HepG2 (cell line): Measurements from ENCODE around the gene NOXA1. TPM values are rescaled to one million over a fixed set of nuclear protein-coding genes. Genes with fewer than 3 reads are reported as not detected.

Experiments
- CHD4 ChIP-seq: fragments of 200-600 bp; sonication (generic); IDR thresholded peaks from 2 replicates; pipeline ENCODE4 v1.7.0; 2017; ENCODE audit warnings: mild to moderate bottlenecking, low read length, borderline replicate concordance
- JDP2 ChIP-seq: sonication (generic); formaldehyde crosslinking; IDR thresholded peaks from 2 replicates; pipeline ENCODE4 v1.8.1; 2022; ENCODE audit warnings: missing genetic modification reagents, borderline replicate concordance
- KDM3A ChIP-seq: IDR thresholded peaks from 2 replicates; pipeline ENCODE4 v1.6.1; 2018; ENCODE audit warnings: low read depth, missing compliant biosample characterization
- MXD4 ChIP-seq: IDR thresholded peaks from 2 replicates; pipeline ENCODE4 v1.6.1; 2016; ENCODE audit warnings: mild to moderate bottlenecking, missing biosample characterization, missing genetic modification reagents
- POLR2G ChIP-seq: fragments of 200-400 bp; formaldehyde crosslinking; IDR thresholded peaks from 2 replicates; pipeline ENCODE4 v1.6.1; 2018; ENCODE audit warnings: mild to moderate bottlenecking, low read depth, low read length, moderate library complexity
- SALL1 ChIP-seq: sonication (generic); formaldehyde crosslinking; IDR thresholded peaks from 2 replicates; pipeline ENCODE4 v1.8.0; 2022; ENCODE audit warnings: mild to moderate bottlenecking, missing genetic modification reagents
- TCF12 ChIP-seq, 2 experiments: fragments of 450-650 bp in 1 of 2; sonication (generic) in 1 of 2; formaldehyde crosslinking in 1 of 2; IDR thresholded peaks; 2 replicates each; pipeline versions ENCODE4 v1.6.1 to v1.8.0; 2017 to 2022; ENCODE audit warnings: antibody characterized with exemption in 1 of 2, mild to moderate bottlenecking in 1 of 2, missing genetic modification reagents in 1 of 2, moderate library complexity in 1 of 2
- ZNF431 ChIP-seq: sonication (generic); formaldehyde crosslinking; IDR thresholded peaks from 2 replicates; pipeline ENCODE4 v1.9.0; 2022; ENCODE audit warnings: missing genetic modification reagents, low read depth, mild to moderate bottlenecking, borderline replicate concordance
- ZNF572 ChIP-seq: sonication (generic); formaldehyde crosslinking; IDR thresholded peaks from 2 replicates; pipeline ENCODE4 v1.5.1; 2020; ENCODE audit warnings: mild to moderate bottlenecking, missing genetic modification reagents
- ZNF75D ChIP-seq: sonication (generic); formaldehyde crosslinking; IDR thresholded peaks from 2 replicates; pipeline ENCODE4 v1.8.1; 2023; ENCODE audit warnings: missing genetic modification reagents, mild to moderate bottlenecking, borderline replicate concordance
- ZNF775 ChIP-seq: sonication (generic); formaldehyde crosslinking; IDR thresholded peaks from 2 replicates; pipeline ENCODE4 v1.4.0; 2020; ENCODE audit warnings: missing genetic modification reagents, mild to moderate bottlenecking, moderate library complexity, borderline replicate concordance
- ZNF777 ChIP-seq: sonication (generic); formaldehyde crosslinking; IDR thresholded peaks from 2 replicates; pipeline ENCODE4 v1.4.0; 2020; ENCODE audit warnings: missing genetic modification reagents
- polyA plus RNA-seq, 8 experiments: library from polyadenylated mRNA; depleted of rRNA in 3 of 8; stranded (reverse) in 7 of 8; unstranded in 1 of 8; fragments of >200 nt; fragmentation: Illumina TruSeq in 4 of 8; extraction: Trizol in 4 of 8; gene quantifications; 2 replicates each; pipeline versions ENCODE4 v1.2.1 to v1.2.3, GENCODE V29; 2011 to 2016; ENCODE audit warnings: low read depth in 4 of 8, missing spikeins in 1 of 8, mixed read lengths in 1 of 8; ENCODE audit not compliant: insufficient read depth in 1 of 8
- total RNA-seq, 5 experiments: library from RNA; depleted of rRNA; stranded (reverse); fragments of >200 nt; fragmentation: Illumina TruSeq; extraction: Trizol; gene quantifications; 2 replicates each; pipeline ENCODE4 v1.2.3, GENCODE V29; 2016; ENCODE audit warnings: low read depth in 1 of 5
- TF ChIP-seq, protein P1 (sequence below): sonication (generic); formaldehyde crosslinking; IDR thresholded peaks from 2 replicates; pipeline ENCODE4 v1.4.0; 2020; ENCODE audit warnings: mild to moderate bottlenecking, missing genetic modification reagents
- TF ChIP-seq, protein P2 (sequence below): sonication (generic); formaldehyde crosslinking; IDR thresholded peaks from 2 replicates; pipeline ENCODE4 v1.5.0; 2020; ENCODE audit warnings: missing genetic modification reagents
- TF ChIP-seq, protein P3 (sequence below): sonication (generic); formaldehyde crosslinking; IDR thresholded peaks from 2 replicates; pipeline ENCODE4 v1.9.0; 2021; ENCODE audit warnings: missing genetic modification reagents, borderline replicate concordance

NOXA1 gene
- total and polyA plus RNA-seq, 2 of the 13 experiments (the other 11 are each of a cell fraction or from before 2014, with no cell fraction given) = 0.78 to 1.2 TPM

DNA sequence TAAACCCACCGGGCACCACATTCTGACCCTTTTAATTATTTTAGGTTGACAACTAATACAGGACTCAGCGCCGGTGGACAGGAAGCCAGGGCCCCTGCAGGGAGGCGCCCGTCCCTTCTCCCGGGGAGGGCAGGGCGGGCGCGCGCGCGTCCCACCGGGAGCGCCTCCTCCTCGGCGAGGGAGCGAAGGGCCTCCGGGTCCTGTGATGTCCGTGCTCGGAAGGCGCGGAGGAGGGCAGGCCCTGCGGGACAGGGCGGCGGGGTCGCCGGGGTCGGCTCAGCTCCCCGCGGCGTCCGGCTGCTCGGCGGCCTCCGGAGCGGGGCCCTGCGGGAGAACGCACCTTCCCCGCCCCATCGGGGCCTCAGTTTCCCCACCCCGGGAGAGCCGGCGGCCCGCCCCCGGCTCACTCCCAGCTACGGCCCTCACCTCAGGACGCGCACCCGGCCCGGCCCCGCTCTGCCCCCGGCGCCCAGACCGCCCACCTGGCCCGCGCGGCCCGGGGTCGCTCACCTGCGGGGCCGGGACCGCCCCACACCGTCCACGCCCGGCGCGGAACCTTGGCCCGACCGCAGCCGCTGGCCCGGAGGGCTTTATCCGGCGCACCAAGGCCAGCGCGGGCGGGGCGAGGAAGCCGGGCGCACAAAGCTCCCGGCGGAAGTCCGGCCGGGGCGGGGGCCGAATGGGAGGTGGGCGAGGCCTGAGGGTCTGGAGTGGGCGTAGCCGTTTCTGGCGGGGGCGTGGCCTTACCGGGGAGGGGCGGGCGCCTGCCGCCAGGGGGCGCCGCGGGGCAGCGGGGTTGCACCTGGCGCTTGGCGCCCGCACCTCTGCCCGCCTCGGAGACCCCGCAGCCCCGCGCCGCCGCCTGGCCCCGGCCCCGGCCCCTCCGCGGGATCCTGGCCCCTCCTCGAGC is at the start of gene NOXA1, which contains the start of gene EXD3 (continued):
- TF ChIP-seq, protein P1, sequence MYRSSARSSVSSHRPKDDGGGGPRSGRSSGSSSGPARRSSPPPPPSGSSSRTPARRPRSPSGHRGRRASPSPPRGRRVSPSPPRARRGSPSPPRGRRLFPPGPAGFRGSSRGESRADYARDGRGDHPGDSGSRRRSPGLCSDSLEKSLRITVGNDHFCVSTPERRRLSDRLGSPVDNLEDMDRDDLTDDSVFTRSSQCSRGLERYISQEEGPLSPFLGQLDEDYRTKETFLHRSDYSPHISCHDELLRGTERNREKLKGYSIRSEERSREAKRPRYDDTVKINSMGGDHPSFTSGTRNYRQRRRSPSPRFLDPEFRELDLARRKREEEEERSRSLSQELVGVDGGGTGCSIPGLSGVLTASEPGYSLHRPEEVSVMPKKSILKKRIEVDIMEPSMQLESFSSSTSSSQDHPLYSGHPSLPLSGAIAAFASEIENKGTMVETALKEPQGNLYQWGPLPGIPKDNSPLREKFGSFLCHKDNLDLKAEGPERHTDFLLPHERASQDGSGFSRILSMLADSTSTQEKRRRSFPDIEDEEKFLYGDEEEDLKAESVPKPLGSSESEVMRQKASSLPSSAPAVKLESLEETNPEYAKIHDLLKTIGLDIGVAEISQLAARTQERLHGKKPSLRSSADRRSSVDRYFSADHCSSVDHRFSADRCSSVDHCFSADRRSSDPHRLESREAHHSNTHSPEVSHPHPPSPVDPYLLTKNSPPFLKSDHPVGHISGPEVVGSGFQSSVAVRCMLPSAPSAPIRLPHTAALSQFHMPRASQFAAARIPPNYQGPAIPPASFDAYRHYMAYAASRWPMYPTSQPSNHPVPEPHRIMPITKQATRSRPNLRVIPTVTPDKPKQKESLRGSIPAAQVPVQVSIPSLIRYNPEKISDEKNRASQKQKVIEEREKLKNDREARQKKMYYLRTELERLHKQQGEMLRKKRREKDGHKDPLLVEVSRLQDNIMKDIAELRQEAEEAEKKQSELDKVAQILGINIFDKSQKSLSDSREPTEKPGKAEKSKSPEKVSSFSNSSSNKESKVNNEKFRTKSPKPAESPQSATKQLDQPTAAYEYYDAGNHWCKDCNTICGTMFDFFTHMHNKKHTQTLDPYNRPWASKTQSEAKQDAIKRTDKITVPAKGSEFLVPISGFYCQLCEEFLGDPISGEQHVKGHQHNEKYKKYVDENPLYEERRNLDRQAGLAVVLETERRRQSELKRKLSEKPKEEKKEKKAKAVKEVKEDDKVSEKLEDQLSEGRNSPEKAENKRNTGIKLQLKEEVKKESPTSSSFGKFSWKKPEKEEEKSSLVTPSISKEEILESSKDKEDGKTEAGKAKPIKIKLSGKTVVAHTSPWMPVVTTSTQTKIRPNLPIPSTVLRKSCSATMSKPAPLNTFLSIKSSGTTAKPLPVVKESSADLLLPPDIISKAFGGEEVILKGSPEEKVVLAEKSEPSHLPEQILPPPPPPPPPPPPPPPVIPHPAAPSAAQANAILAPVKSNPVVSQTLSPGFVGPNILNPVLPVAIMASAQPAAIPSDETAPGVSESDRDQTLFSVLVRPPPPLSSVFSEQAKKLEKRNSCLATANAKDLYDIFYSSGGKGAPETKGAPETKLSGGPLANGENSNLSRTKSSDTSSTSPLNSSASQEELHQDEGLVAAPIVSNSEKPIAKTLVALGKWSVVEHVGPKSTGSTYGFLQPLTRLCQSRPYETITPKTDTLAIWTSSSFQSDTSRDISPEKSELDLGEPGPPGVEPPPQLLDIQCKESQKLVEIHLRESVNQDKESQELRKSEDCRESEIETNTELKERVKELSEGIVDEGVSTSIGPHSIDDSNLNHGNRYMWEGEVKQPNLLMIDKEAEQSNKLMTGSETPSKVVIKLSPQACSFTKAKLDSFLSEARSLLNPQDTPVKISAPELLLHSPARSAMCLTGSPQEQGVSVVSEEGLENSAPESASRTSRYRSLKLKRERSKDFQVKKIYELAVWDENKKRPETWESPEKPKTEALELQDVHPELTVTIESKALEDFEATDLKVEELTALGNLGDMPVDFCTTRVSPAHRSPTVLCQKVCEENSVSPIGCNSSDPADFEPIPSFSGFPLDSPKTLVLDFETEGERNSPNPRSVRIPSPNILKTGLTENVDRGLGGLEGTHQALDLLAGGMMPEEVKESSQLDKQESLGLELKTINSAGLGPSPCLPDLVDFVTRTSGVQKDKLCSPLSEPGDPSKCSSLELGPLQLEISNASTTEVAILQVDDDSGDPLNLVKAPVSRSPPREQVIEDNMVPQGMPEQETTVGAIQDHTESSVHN (CRISPR knock-in tag) = no peak
- peak; percentile 91 for TF ChIP-seq ZNF777 (CRISPR knock-in tag)
- TF ChIP-seq, protein P2, sequence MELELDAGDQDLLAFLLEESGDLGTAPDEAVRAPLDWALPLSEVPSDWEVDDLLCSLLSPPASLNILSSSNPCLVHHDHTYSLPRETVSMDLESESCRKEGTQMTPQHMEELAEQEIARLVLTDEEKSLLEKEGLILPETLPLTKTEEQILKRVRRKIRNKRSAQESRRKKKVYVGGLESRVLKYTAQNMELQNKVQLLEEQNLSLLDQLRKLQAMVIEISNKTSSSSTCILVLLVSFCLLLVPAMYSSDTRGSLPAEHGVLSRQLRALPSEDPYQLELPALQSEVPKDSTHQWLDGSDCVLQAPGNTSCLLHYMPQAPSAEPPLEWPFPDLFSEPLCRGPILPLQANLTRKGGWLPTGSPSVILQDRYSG = no peak; the same call in 1 of the 2 replicates
- no peak for TF ChIP-seq JDP2 (CRISPR knock-in tag)
- peak; percentile 68; the same call in 1 of the 2 replicates for TF ChIP-seq KDM3A (CRISPR knock-in tag)
- no peak for TF ChIP-seq ZNF572 (CRISPR knock-in tag)
- TF ChIP-seq CHD4 = no peak
- peak; percentile 61; the same call in 1 of the 2 replicates for TF ChIP-seq POLR2G
- TF ChIP-seq MXD4 = no peak
- TF ChIP-seq, protein P3, sequence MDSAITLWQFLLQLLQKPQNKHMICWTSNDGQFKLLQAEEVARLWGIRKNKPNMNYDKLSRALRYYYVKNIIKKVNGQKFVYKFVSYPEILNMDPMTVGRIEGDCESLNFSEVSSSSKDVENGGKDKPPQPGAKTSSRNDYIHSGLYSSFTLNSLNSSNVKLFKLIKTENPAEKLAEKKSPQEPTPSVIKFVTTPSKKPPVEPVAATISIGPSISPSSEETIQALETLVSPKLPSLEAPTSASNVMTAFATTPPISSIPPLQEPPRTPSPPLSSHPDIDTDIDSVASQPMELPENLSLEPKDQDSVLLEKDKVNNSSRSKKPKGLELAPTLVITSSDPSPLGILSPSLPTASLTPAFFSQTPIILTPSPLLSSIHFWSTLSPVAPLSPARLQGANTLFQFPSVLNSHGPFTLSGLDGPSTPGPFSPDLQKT (CRISPR knock-in tag) = no peak; the same call in 1 of the 2 replicates
- no peak; the same call in 1 of the 2 replicates for TF ChIP-seq ZNF431
- peak; percentile 83; the same call in 1 of the 2 replicates for TF ChIP-seq SALL1
- TF ChIP-seq ZNF775 (CRISPR knock-in tag) = no peak
- no peak for TF ChIP-seq TCF12 (IDR thresholded peaks at IDR 0.05)
- TF ChIP-seq TCF12 (CRISPR knock-in tag; IDR thresholded peaks at IDR 0.05) = no peak
- no peak for TF ChIP-seq ZNF75D
